Omental fat pad (tissue), 4 donors: ENCODE results near the gene PLXDC2. TPM values are rescaled to one million over a fixed set of nuclear protein-coding genes. Genes with fewer than 3 reads are reported as not detected.

Source experiments
- ATAC-seq: fragments of 150-250 bp; one replicate; pipeline ENCODE4 v1.9.1; 2016; ENCODE audit warnings: mild to moderate bottlenecking, moderate library complexity; ENCODE audit not compliant: low FRiP score
- DNase-seq: peaks from one replicate; pipeline ENCODE4 v3.0.0-alpha.2; 2019; ENCODE audit warnings: low spot score
- CTCF ChIP-seq, 3 donors: fragments of 450-650 bp; IDR thresholded peaks; one replicate each; pipeline ENCODE4 v1.5.1; 2016 to 2017; ENCODE audit warnings: antibody characterized with exemption in 3 of 3, mild to moderate bottlenecking in 3 of 3, moderate library complexity in 2 of 3
- total RNA-seq, 4 donors: library from RNA; depleted of rRNA; stranded (reverse); fragments of >200 nt; gene quantifications; one replicate each; pipeline ENCODE4 v1.1.0, GENCODE V29; 2016

PLXDC2 gene
- total RNA-seq, 4 donors from 2014 or later: 54.0 to 79.9 (median 65.9) TPM

GRCh38 chr10:19904202-19904661 lies 88.0 kb downstream of the PLXDC2 start:
- ATAC-seq: no peak
- DNase-seq: no peak
- no peak for TF ChIP-seq CTCF (IDR thresholded peaks at IDR 0.05)

- ATAC-seq (no peak), DNase-seq (no peak)
- no peak for TF ChIP-seq CTCF (IDR thresholded peaks at IDR 0.05)
Measured at GRCh38 chr10:19906108-19906791, 90.0 kb downstream of the PLXDC2 start.

- DNase-seq (no peak), ATAC-seq (no peak)
- no peak for TF ChIP-seq CTCF (IDR thresholded peaks at IDR 0.05)
Measured at GRCh38 chr10:19908991-19909696, 92.9 kb downstream of the PLXDC2 start.

GRCh38 chr10:19911886-19912285 lies 95.7 kb downstream of the PLXDC2 start:
- no peak for TF ChIP-seq CTCF (IDR thresholded peaks at IDR 0.05)
- ATAC-seq (no peak), DNase-seq (no peak)

- no peak for TF ChIP-seq CTCF (IDR thresholded peaks at IDR 0.05)
- DNase-seq (no peak), ATAC-seq (no peak)
Measured at GRCh38 chr10:19913987-19914386, 97.8 kb downstream of the PLXDC2 start.

- no peak for TF ChIP-seq CTCF (IDR thresholded peaks at IDR 0.05)
- no peak for ATAC-seq
- DNase-seq: no peak
Measured at GRCh38 chr10:19915125-19915524, 98.9 kb downstream of the PLXDC2 start.

- no peak for TF ChIP-seq CTCF (IDR thresholded peaks at IDR 0.05)
Measured at GRCh38 chr10:19915816-19916215, 99.6 kb downstream of the PLXDC2 start.

More at GRCh38 chr10:19915816-19916215, 99.6 kb downstream of the PLXDC2 start:
- DNase-seq: no peak
- ATAC-seq: no peak
